SU-DHL-6 (cell line): Measurements from ENCODE around the gene CACNA2D4.

Experiments
- EZH2phosphoT487 ChIP-seq: fragments of 200-600 bp; sonication (generic), shearing (Covaris generic); conservative IDR thresholded peaks from 2 replicates; pipeline ENCODE4 v1.6.1; 2018; ENCODE audit warnings: mild to moderate bottlenecking, antibody characterized with exemption, low read length, moderate library complexity, mixed read lengths
- TF ChIP-seq, protein P1 (sequence below): fragments of 200-600 bp; sonication (generic); IDR thresholded peaks from one replicate; pipeline ENCODE4 v1.5.1; 2017; ENCODE audit warnings: antibody characterized with exemption, mild to moderate bottlenecking, low read length, moderate library complexity; ENCODE audit not compliant: insufficient read depth, poor library complexity, severe bottlenecking

DNA sequence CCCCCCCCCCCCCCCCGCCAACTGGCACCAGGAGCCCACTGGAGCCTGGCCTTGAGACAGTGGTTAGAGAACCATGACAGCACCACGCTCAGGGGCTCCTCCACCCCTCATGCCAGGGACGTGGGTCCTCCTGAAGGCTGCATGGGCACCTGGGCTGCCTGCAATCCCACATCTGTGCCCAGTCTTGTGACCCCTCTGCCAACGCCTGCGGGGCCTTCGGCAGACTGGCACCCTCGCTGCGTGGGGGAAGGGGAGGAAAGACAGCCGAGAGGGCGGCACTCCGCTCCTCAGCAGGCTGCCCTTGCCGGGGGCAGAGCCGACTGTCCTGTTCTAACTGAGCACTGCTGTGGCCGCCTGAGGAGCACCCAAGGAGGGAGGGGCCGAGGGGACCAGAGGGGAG, 92.1 kb downstream of the CACNA2D4 start:
- TF ChIP-seq, protein P1, sequence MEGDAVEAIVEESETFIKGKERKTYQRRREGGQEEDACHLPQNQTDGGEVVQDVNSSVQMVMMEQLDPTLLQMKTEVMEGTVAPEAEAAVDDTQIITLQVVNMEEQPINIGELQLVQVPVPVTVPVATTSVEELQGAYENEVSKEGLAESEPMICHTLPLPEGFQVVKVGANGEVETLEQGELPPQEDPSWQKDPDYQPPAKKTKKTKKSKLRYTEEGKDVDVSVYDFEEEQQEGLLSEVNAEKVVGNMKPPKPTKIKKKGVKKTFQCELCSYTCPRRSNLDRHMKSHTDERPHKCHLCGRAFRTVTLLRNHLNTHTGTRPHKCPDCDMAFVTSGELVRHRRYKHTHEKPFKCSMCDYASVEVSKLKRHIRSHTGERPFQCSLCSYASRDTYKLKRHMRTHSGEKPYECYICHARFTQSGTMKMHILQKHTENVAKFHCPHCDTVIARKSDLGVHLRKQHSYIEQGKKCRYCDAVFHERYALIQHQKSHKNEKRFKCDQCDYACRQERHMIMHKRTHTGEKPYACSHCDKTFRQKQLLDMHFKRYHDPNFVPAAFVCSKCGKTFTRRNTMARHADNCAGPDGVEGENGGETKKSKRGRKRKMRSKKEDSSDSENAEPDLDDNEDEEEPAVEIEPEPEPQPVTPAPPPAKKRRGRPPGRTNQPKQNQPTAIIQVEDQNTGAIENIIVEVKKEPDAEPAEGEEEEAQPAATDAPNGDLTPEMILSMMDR, result no peak
- TF ChIP-seq EZH2phosphoT487, result no peak
